K562 (cell line): ENCODE measurements around the gene DIAPH1.

Source experiments
- CC2D1A ChIP-seq: fragments of 450-650 bp; IDR thresholded peaks from 2 replicates; pipeline ENCODE4 v1.6.1; 2017; ENCODE audit warnings: mild to moderate bottlenecking
- JUND ChIP-seq, 2 experiments: IDR thresholded peaks; 2 replicates in 1 of 2; 3 replicates in 1 of 2; pipeline ENCODE4 v1.6.1; 2011; ENCODE audit warnings: borderline replicate concordance in 2 of 2, low read depth in 2 of 2, low read length in 2 of 2, improper control_type of control experiment in 1 of 2, missing biosample characterization in 1 of 2, missing genetic modification characterization in 1 of 2, missing genetic modification reagents in 1 of 2
- MYNN ChIP-seq, 2 experiments: sonication (generic); formaldehyde crosslinking in 1 of 2; IDR thresholded peaks; 2 replicates each; pipeline versions ENCODE4 v1.5.0 to v1.6.1; 2016 to 2020; ENCODE audit warnings: antibody characterized with exemption in 1 of 2, missing genetic modification reagents in 1 of 2
- NBN ChIP-seq: fragments of 450-650 bp; IDR thresholded peaks from 2 replicates; pipeline ENCODE4 v1.6.1; 2016; ENCODE audit warnings: low read depth, mild to moderate bottlenecking
- RBM25 ChIP-seq: fragments of 200-400 bp; formaldehyde crosslinking; IDR thresholded peaks from 2 replicates; pipeline ENCODE4 v1.6.1; 2018; ENCODE audit warnings: low read length, low read depth, moderate library complexity; ENCODE audit not compliant: severe bottlenecking
- STAT5B ChIP-seq: fragments of 250-450 bp; sonication (Bioruptor Pico); IDR thresholded peaks from 2 replicates; pipeline ENCODE4 v1.8.0; 2021; ENCODE audit warnings: mild to moderate bottlenecking, inconsistent platforms
- ZNF140 ChIP-seq: fragments of 250-450 bp; sonication (Bioruptor Pico); IDR thresholded peaks from 2 replicates; pipeline ENCODE4 v1.8.0; 2021; ENCODE audit warnings: moderate library complexity, mild to moderate bottlenecking, inconsistent platforms
- ZNF24 ChIP-seq: fragments of 450-650 bp; IDR thresholded peaks from 2 replicates; pipeline ENCODE4 v1.6.1; 2016
- TF ChIP-seq, protein P1 (sequence below): fragments of 150-350 bp; IDR thresholded peaks from 2 replicates; pipeline ENCODE4 v1.6.1; 2014; ENCODE audit warnings: low read depth, mild to moderate bottlenecking, low read length, borderline replicate concordance

DNA sequence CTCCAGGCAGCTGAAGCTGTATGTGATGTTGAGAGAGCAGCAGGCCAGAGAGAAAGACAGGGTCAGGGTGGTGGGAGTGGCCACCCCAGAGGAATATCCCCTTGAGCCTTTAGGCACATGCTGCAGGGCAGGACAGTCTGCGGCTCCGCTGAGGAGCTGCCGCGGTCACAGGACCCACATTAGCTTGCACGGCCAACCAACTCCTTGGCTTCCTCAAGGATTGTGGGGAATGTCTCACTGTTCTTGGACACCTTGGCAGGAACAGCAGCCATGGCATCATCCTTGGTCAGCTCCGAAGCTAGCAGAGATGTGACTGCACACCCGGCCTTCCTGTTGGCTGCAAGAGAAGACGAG is 102.2 kb downstream of the DIAPH1 start:
- no peak for TF ChIP-seq NBN
- TF ChIP-seq, protein P1, sequence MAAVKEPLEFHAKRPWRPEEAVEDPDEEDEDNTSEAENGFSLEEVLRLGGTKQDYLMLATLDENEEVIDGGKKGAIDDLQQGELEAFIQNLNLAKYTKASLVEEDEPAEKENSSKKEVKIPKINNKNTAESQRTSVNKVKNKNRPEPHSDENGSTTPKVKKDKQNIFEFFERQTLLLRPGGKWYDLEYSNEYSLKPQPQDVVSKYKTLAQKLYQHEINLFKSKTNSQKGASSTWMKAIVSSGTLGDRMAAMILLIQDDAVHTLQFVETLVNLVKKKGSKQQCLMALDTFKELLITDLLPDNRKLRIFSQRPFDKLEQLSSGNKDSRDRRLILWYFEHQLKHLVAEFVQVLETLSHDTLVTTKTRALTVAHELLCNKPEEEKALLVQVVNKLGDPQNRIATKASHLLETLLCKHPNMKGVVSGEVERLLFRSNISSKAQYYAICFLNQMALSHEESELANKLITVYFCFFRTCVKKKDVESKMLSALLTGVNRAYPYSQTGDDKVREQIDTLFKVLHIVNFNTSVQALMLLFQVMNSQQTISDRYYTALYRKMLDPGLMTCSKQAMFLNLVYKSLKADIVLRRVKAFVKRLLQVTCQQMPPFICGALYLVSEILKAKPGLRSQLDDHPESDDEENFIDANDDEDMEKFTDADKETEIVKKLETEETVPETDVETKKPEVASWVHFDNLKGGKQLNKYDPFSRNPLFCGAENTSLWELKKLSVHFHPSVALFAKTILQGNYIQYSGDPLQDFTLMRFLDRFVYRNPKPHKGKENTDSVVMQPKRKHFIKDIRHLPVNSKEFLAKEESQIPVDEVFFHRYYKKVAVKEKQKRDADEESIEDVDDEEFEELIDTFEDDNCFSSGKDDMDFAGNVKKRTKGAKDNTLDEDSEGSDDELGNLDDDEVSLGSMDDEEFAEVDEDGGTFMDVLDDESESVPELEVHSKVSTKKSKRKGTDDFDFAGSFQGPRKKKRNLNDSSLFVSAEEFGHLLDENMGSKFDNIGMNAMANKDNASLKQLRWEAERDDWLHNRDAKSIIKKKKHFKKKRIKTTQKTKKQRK = no peak
- TF ChIP-seq CC2D1A = no peak
- no peak for TF ChIP-seq ZNF24
- no peak for TF ChIP-seq JUND (IDR thresholded peaks at IDR 0.05; ENCODE audit: borderline replicate concordance, low read depth, low read length)
- TF ChIP-seq JUND (tag; IDR thresholded peaks at IDR 0.05; ENCODE audit: borderline replicate concordance, low read depth, low read length) = no peak
- no peak for TF ChIP-seq ZNF140
- no peak for TF ChIP-seq RBM25
- TF ChIP-seq STAT5B (CRISPR knock-in tag) = no peak
- no peak for TF ChIP-seq MYNN (IDR thresholded peaks at IDR 0.05)
- TF ChIP-seq MYNN (CRISPR knock-in tag; IDR thresholded peaks at IDR 0.05) = no peak
